HEK293 (cell line): ENCODE measurements around the gene TRPC4.

Source experiments
- PRDM10 ChIP-seq: fragments of 450-650 bp; formaldehyde crosslinking; IDR thresholded peaks from 2 replicates; pipeline ENCODE4 v1.5.1; 2016; ENCODE audit warnings: missing biosample characterization, missing genetic modification characterization
- SALL2 ChIP-seq: fragments of 450-650 bp; formaldehyde crosslinking; IDR thresholded peaks from 2 replicates; pipeline ENCODE4 v1.5.0; 2017; ENCODE audit warnings: missing biosample characterization, mild to moderate bottlenecking, missing genetic modification characterization, borderline replicate concordance
- ZNF211 ChIP-seq: fragments of 450-650 bp; formaldehyde crosslinking; IDR thresholded peaks from 2 replicates; pipeline ENCODE4 v1.5.1; 2016; ENCODE audit warnings: low read depth, missing biosample characterization, missing genetic modification characterization
- ZNF629 ChIP-seq: fragments of 450-650 bp; formaldehyde crosslinking; IDR thresholded peaks from 2 replicates; pipeline ENCODE4 v1.5.1; 2017; ENCODE audit warnings: missing biosample characterization, missing genetic modification characterization

Gene TRPC4

DNA sequence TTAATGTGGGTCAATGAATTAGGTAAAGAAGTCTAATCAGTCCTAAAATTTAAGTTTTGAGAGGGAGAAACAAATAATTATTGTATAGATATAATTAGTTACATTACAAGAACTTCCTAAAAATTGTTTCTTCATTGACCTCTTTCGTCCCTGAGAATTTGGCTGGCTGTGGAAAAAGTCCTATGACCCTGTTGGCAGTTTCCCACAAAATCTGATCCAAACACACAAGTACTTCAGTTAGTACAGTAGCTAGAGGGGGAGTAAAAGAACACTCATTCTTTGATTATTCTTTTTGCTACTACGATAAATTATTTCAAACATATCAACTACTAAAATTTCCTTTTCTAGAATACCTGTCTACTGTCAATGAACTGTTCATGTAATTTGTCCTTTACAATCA is 282.3 kb downstream of the TRPC4 start (continued):
- TF ChIP-seq PRDM10 (tag by site-specific recombination): no peak
- TF ChIP-seq ZNF211 (tag by site-specific recombination): no peak
- no peak for TF ChIP-seq SALL2 (tag by site-specific recombination)
- TF ChIP-seq ZNF629 (tag by site-specific recombination): no peak
